Large intestine (tissue), 1 donor: ENCODE measurements around the gene BMP7. TPM values are rescaled to one million over a fixed set of nuclear protein-coding genes. Genes with fewer than 3 reads are reported as not detected.

Experiments
- polyA plus RNA-seq: library from polyadenylated mRNA; unstranded; fragments of 120-200 nt; gene quantifications from one replicate; pipeline ENCODE4 v1.2.1, GENCODE V29; 2013

The BMP7 gene
- polyA plus RNA-seq, 1 donor, result 3.0 TPM

Other genes with a start within 250 kb of the BMP7 start
- not detected for gene SPO11, start 63.2 kb upstream of the BMP7 start, polyA plus RNA-seq
- gene RAE1, start 84.6 kb upstream of the BMP7 start, polyA plus RNA-seq, result 34.4 TPM
- 19.7 TPM for gene RBM38, start 124.8 kb upstream of the BMP7 start, polyA plus RNA-seq